HG03571 (cell line): ENCODE results near the gene SLC29A4.
"Not testable (repeated sequence)": the region's sequence is repeated elsewhere in the genome, so short reads cannot be mapped to it uniquely, and the experiment has no call there.

Source experiments
- ATAC-seq: cut with Tn5 transposase; IDR thresholded peaks from one replicate; pipeline ENCODE4 v1.9.1; 2021; ENCODE audit not compliant: unreplicated experiment

SLC29A4 gene, protein sequence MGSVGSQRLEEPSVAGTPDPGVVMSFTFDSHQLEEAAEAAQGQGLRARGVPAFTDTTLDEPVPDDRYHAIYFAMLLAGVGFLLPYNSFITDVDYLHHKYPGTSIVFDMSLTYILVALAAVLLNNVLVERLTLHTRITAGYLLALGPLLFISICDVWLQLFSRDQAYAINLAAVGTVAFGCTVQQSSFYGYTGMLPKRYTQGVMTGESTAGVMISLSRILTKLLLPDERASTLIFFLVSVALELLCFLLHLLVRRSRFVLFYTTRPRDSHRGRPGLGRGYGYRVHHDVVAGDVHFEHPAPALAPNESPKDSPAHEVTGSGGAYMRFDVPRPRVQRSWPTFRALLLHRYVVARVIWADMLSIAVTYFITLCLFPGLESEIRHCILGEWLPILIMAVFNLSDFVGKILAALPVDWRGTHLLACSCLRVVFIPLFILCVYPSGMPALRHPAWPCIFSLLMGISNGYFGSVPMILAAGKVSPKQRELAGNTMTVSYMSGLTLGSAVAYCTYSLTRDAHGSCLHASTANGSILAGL

DNA sequence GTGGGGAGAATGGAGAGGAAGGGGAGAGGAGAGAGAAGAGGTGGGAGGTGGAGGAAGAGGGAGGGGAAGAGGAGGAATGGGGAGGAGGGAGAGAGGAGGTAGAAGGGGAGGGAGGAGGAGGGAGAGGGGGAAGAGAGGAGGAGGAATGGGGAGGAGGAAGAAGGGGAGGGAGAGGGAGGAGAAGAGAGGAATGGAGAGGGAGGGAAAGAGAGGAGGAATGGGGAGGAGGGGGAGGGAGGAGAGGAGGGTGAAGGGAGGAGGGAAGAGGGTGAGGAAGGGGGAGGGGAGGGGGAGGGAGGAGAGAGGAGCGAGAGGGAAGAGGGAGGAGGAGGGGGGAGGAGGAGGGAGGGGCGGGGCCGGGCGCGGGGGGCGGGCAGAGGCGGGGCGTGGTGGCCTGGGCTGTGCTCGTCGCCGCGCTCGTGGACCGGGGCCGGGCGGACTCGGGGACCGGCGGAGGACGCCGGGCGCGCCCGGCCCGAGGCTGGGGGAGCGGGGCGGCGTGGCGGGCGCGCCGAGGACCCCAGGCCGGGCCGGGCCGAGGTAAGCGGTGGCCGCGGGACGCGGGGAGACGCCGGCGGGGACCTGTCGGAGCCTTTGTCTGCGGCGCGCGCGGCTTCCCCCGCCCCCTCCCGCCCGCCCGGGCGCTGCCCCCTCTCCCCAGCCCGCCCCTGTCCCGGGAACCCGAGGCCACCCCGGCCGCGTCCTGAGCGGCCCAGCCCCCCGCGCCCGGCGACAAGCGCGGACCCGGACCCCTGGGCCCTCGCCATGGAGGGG lies at the start of gene SLC29A4:
Gene SLC29A4 (plus strand): TSS at position 401 of the 774 bp plus-strand sequence. CDS start 4,874 bp downstream, outside the sequence.
- no peak for ATAC-seq

DNA sequence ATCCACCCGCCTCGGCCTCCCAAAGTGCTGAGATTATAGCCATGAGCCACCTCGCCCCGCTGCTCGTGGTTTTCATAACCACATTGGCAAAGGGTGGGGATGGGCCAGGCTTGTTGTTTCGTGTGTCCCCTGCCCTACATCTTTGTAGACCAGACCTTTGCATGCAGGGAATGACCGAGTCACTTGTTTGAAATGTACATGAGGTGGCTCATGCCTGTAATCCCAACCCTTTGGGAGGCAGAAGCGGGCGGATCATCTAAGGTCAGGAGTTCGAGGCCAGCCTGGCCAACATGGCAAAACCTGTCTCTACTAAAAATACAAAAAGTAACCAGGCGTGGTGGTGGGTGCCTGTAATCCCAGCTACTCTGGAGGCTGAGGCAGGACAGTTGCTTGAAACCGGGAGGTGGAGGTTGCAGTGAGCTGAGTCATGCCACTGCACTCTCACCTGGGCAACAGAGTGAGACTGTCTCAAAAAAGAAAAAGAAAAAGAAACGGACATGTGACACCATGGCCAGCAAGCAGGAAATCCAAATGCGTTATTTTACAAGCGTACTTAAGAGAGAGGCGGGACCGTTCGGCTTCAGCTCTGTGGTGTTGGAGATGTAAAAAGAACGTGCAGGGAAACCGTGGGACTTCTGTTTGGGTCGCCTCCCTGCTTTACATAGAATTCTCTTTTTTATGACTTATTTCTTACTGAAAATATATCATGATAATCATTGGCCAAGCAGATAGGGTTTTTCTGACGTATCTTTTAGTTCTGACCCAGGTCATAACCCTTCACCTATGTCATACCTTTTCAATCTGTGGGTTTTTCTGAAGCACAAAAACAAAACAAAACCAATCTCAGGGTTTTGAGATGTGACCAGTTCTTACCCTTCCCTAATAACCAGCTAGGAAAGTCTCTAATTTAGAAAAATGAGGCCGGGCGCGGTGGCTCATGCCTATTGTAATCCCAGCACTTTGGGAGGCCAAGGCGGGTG lies 47.6 kb upstream of the SLC29A4 start:
- peak; percentile 38 for ATAC-seq

DNA sequence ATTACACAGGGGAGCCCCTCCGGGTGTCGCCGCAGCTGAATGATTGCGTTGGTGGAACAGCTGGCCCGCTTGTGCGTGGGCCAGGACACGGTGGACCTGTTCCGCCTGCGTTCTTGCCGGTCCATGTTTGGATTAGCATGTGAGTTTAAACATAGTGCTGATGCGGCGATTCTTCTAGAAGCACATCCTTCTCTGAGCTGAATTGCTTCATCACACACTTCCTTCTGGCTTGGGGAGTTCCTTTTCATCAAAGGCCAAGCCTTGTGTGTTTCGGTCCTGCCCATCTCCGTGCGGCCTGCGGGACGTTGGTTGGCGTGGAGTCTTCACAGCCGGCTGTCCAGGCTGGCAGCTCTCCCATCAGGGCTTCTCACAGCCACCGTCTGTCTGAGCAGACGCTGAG lies 45.5 kb upstream of the SLC29A4 start:
- ATAC-seq = no peak

DNA sequence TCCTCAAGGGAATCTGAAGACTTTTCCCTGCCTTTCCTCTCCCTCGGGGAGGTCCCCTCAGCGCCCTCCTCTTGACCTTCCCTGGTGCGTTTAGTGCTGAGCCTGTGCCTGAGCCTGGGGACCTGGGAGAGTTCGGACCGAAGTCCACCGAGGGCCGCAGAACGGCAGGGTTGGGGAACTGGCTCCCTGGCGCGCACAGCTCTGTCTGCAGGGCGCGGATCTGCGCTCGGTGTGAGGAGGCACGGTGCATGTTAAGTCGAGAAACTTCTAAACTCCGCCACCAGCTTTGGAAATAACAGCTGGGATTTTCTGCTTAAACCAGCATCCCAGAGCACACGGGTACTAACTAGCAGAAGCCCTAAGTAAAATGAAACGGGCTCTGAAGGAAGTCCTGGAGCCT lies 44.2 kb upstream of the SLC29A4 start:
- ATAC-seq = no peak

DNA sequence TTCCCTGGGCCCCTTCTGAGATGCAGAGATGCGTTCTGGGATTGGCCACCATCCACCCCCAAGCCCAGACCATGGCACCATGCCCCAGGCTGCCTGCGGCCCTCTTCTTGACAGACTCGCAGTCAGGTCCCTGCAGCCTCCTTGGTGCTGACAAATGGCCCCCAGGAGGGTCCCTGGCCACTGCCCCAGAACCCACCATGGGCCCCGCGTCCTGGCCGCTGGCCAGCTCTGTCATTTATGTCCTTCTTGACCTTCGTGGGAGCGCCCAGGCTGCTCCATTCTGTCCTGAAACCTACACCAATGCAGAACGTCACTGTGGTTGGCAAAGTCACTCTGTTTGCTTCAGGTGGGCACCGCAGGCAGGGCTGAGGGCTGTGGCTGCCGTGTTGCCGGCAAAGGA lies 39.5 kb upstream of the SLC29A4 start:
- ATAC-seq = no peak

DNA sequence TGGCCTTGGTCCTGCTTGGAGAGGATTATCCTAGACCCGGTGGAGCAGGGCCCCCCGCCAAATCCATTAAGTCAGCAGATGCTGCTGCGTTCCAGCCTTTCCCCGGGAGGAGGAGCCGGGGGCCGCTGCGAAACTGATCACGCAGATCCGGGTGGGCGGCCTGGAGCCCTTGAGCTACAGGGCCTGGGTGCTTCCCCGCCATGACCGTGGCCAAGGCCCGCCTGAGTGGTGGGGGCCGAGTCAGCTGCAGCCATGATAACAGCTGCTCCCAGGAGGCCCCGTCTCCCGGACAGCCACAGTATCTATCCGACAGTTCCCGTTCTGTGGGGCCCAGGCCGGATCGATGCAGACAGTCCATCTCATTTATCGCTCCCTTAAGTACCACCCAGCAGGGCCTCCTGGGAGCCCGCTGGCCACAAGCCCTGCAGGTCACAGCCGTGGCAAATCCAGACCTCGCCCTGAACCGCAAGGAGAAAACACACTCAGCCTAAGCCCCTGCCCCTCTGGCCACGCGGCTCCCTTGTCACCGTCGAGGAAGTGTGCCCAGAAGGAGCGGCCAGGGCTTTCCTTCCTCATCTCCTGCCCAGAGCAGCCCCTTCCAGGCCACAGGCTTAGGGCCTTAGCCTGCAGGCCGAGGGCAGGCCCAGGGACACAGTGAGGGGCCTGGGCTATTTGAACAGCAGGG lies 34.4 kb upstream of the SLC29A4 start:
- no peak for ATAC-seq

DNA sequence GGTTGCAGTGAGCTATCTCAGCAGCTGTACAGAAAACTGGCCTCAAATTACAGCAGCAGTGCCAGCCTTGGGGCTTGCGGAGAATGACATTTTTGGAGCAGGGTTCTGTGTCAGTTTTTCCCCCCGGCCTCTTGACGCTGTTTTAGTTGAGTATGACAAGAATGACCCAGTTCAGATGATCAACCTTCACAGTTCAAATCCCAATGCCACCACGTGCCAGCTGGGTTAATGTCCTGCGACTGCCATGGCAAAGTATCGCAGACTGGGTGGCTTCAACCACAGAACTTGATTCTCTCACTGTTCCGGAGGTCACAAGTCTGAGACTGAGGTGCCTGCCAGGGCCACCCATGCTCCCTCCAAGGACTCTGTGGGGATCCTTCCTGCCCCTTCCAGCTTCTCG lies 32.0 kb upstream of the SLC29A4 start:
- ATAC-seq = not testable (repeated sequence)

DNA sequence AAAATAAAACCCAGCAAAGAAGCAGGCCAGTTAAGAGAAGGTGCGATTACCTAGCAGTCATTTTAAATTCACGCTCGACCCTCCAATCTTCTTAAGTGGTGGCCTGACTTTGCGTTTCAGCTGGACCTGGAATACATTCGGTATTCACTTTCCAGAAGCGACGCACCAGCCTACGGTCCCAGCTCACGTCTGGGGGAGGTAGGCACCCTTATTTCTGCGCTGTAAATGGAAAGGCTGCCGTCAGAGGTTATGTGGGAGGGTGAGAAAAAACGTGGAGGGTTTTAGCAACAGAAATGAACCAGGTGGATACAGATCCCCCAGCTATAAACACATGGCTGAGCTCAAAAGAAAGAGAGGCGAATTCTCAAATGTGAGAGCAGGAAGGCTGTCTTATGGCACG lies 29.2 kb upstream of the SLC29A4 start:
- ATAC-seq = not testable (repeated sequence)

DNA sequence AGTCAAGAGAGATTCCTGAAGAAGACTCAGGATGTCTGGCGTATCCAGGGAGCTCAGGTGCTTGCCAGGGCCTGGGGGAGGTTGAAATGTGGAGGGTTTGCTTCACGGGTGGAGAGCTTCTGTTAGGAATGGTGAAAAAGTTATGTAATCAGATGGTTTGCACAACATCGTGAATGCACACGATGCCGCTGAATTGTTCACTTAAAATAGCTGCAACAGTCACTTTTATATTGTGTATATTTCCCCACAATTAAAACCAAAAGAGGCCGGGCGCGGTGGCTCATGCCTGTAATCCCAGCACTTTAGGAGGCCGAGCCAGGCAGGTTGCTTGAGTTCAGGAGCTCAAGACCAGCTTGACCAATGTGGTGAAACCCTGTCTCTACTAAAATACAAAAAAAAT lies 28.4 kb upstream of the SLC29A4 start:
- not testable (repeated sequence) for ATAC-seq

DNA sequence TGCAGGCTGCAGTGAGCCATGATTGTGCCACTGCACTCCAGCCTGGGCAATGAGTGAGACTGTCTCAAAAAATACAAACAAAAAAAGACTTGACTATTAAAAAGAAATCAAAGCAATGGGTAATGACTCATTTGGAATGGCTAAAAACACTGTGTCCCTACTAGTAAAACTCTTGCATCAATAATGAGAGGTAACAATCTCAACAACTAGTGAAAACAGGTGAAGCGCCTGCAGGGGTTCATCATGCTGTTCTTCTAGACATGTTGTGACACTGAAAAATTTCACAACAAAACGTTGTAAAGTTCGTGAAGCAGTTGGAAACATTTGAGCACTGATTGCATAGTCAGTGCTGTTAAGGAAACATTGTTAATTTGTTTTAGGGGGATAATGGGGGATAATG lies 26.9 kb upstream of the SLC29A4 start:
- no peak for ATAC-seq

DNA sequence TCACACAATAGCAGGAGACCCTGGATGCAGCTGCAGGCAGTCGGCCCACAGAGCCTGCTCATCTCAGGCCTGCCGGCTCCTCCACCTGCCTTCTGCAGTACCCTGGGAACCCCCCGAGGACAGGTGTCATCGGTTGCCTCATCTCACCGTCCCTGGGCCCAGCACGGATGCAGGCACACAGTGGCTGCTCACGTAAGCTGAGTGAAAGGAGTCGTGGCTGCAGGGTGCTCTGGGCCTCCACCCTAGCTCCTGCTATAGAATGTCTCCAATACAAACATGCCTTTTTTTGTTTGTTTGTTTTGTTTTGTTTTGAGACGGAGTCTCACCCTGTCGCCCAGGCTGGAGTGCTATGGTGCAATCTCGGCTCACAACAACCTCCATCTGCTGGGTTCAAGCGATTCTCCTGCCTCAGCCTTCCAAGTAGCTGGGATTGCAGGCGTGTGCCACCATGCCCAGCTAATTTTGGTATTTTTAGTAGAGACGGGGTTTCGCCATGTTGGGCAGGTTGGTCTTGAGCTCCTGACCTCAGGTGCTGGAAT lies 22.1 kb upstream of the SLC29A4 start:
- ATAC-seq = not testable (repeated sequence)

DNA sequence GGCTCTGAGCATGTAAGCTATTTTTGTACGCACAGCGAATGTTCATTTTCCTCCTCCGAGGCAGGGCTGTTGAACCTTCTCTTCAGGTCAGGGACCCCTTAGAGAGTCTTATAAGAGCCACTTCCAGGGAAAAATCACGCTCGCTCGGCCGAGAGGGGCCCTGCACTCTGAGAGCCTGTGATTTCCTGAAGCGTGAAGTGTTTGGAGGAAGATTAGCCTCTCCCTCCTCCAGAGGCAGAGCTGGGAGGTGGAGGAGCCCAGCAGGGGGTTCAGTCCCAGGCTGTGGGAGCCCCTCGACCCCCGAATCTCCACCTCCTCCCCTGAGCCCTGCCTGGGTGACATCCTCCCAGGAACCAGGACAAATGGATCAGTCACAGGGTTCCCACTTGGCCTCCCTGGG lies 19.7 kb upstream of the SLC29A4 start:
- ATAC-seq = not testable (repeated sequence)

DNA sequence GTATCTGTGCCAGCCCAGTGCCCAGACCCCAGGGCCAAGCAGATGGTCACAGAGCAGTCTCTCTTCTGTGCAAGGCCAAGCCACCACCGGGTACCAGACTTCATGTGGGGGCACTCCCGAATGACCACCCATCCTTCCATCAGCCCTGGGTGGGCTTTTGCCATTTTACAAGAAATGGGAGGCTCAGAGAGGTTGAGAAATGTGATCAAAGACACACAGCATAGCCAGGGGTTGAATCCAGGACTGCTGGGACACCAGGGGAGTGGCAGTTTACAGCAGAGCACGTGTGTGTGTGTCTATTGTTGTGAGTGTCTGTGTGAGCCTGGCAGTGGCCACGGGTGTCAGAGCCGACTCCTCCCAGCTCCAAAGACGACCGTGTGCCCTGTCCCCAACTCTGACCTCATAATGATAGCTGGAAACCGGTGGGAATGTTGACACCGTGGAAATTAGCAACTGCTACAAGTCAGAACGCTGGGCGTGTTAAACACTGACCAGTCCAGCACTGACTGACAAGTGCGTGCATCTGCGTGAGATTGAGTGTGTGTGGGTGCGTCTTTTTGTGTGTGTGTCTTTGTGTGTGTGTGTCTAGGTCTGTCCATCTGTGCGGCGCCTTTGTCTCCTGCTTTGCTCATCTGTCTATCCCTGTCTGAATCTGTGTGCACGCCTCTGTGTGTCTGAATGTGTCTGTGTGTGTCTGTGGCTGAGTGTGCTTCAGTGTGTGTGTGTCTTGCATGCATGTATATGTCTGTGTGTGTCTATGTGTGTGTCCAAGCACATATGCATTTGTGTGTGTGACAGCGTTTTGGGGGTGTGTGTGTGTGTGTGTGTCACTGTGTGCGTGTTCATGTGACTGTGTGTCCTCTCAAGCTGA lies 17.2 kb upstream of the SLC29A4 start:
- ATAC-seq = no peak

DNA sequence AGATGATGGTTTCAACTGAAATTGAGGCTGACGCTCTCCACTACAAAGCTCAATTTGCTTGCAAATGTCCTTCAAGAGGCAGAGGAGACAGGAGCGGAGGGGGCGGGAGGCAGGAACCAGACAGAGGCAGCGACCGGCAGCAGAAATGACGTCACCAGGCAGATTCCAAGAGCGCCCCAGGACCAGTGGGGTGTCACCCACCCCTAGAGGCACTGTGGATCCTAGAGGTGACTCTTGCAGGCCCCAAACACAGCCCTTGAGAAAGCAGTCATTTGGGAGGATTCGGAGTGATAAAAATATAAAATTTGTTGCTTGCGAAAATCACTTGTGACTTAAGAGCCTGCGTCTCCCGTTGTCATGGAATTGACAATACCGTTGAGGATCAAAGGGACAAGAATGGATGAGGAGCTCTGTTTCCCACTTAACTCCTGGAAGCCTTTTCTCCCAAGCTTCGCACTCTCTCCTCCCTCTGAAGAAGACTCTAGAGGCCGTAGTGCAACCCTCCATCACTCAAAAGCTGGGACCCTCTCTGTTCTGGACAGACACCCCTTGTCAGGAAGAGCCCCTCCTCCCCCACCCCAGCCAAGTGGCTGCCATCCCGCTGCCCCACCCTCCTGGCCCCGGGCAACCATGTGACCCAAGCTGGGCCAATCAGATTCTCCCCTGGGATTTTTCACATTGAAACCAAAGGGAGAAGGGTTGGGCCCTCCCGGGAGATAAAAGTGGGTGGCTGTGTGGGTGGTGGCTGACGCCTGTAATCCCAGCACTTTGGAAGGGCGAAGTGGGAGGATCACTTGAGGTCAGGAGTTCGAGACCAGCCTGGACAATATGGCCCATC lies 16.3 kb upstream of the SLC29A4 start:
- no peak for ATAC-seq

DNA sequence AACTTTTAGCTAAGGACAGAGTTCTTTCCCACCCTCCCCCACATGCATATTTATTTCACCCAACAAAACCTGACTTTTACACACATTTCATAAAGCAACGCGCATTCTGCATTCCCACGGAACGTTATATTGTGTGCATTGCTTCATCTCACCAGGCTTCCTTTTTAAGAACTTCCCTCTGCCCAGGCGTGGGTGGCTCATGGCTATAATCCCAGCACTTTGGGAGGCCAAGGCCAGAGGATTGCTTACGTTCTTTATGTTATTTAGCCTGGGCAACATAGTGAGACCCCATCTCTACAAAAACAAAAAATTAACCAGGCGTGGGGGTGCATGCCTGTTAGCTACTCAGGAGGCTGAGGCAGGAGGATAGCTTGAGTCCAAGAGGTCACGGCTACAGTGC lies 14.9 kb upstream of the SLC29A4 start:
- not testable (repeated sequence) for ATAC-seq

DNA sequence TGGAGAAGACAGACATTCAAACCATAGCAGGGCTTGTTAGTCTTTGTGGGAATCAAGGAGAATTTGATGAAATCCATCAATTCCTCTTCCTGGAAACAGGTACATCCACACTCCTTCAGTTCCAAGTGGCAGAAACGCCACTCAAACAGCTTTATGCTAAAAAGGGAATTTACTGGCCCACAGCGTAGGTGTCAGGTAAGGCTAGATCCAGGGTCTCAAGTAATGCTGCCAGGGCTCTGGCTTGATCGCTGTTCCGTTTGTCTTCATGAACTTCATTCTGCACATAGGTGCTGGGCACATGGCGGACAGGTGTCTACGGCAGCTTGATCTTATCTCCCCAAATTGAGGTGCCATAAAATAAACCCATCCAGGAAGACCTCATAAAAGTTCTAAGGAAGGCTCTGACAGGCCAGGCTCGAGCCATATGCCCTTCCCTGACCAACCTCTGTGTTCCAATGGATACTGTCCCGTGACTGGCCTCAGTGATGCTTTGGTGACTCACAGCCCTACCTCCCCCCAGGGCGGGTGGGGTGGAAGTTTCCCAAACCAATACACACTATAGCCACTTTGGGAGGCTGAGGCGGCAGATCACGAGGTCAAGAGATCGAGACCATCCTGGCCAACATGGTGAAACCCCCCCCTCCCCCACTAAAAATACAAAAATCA lies 12.6 kb upstream of the SLC29A4 start:
- not testable (repeated sequence) for ATAC-seq

DNA sequence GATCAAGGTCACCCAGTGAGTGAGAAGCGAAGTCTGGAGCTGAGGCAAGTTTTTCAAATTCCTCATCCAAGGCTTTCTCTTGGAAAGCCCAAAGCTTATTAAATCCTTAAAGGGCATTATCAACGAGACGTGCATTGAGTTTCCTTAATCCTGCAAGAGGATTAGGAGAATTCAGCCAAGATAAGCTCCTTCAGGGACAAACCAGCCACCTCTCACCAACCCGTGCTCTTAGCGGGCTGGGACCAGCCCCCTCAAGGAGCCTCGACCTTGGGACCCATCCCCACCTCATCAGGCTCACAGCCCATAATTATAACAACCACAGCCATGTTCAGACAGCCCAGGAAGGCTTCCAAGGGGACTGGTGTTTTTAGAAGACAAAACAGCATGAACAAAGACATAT lies 12.0 kb upstream of the SLC29A4 start:
- no peak for ATAC-seq
